Neural progenitor cell (in vitro differentiated cells): ENCODE results near the gene CELSR1. TPM values are rescaled to one million over a fixed set of nuclear protein-coding genes. Genes with fewer than 3 reads are reported as not detected.
"Not testable (repeated sequence)": the region's sequence is repeated elsewhere in the genome, so short reads cannot be mapped to it uniquely, and the experiment has no call there.

Experiments
- DNase-seq: peaks from one replicate; pipeline ENCODE4 v3.0.0-alpha.2; 2016; ENCODE audit warnings: low spot score
- H2AFZ ChIP-seq: fragments of 200-600 bp; sonication (generic); replicated peaks from 2 replicates; pipeline ENCODE4 v1.6.1; 2016; ENCODE audit warnings: antibody characterized with exemption
- H3F3A ChIP-seq: fragments of 200-600 bp; sonication (generic); 2 replicates; pipeline ENCODE4 v1.6.1; 2016; ENCODE audit warnings: antibody characterized with exemption, low read depth
- H3K27ac ChIP-seq: fragments of 200-600 bp; sonication (generic); 2 replicates; pipeline ENCODE4 v1.5.1; 2016; ENCODE audit warnings: mild to moderate bottlenecking
- H3K27me3 ChIP-seq: fragments of 200-600 bp; sonication (generic); 2 replicates; pipeline ENCODE4 v1.6.1; 2016; ENCODE audit warnings: mild to moderate bottlenecking, moderate library complexity
- H3K36me3 ChIP-seq: fragments of 200-600 bp; sonication (generic); 2 replicates; pipeline ENCODE4 v1.5.1; 2016
- H3K4me1 ChIP-seq: fragments of 200-600 bp; sonication (generic); 2 replicates; pipeline ENCODE4 v1.6.1; 2016; ENCODE audit warnings: mixed run types
- H3K4me2 ChIP-seq: fragments of 200-600 bp; sonication (generic); 2 replicates; pipeline ENCODE4 v1.6.1; 2016
- H3K4me3 ChIP-seq: fragments of 200-600 bp; sonication (generic); 2 replicates; pipeline ENCODE4 v1.5.1; 2016
- H3K79me2 ChIP-seq: fragments of 200-600 bp; sonication (generic); 2 replicates; pipeline ENCODE4 v1.6.1; 2016; ENCODE audit warnings: low read depth
- H3K9ac ChIP-seq: fragments of 200-600 bp; sonication (generic); 2 replicates; pipeline ENCODE4 v1.6.1; 2016
- H3K9me3 ChIP-seq: fragments of 200-600 bp; sonication (generic); 2 replicates; pipeline ENCODE4 v1.5.1; 2016; ENCODE audit warnings: low read depth
- H4K20me1 ChIP-seq: fragments of 200-600 bp; sonication (generic); 2 replicates; pipeline ENCODE4 v1.6.1; 2016; ENCODE audit warnings: low read depth
- H3K27ac Mint-ChIP-seq: 3 replicates; pipeline ENCODE4 v1.8.0; 2021; ENCODE audit warnings: mixed read lengths
- H3K27me3 Mint-ChIP-seq: 2 replicates; pipeline ENCODE4 v1.8.0; 2022; ENCODE audit warnings: low read depth, mild to moderate bottlenecking, inconsistent platforms, moderate library complexity, mixed read lengths; ENCODE audit not compliant: insufficient read depth
- H3K36me3 Mint-ChIP-seq: 3 replicates; pipeline ENCODE4 v1.8.0; 2021; ENCODE audit warnings: mixed read lengths
- H3K4me1 Mint-ChIP-seq: 3 replicates; pipeline ENCODE4 v1.8.0; 2021; ENCODE audit warnings: mixed read lengths
- H3K4me3 Mint-ChIP-seq: 3 replicates; pipeline ENCODE4 v1.8.0; 2021; ENCODE audit warnings: mild to moderate bottlenecking, moderate library complexity, mixed read lengths
- H3K9me3 Mint-ChIP-seq: 3 replicates; pipeline ENCODE4 v1.8.0; 2020; ENCODE audit warnings: mixed read lengths
- CTCF ChIP-seq: fragments of 200-600 bp; sonication (generic); IDR thresholded peaks from 2 replicates; pipeline ENCODE4 v1.5.1; 2017; ENCODE audit warnings: antibody characterized with exemption, mild to moderate bottlenecking
- EZH2 ChIP-seq: fragments of 200-600 bp; sonication (generic); IDR thresholded peaks from 2 replicates; pipeline ENCODE4 v1.6.1; 2017; ENCODE audit warnings: antibody characterized with exemption, mild to moderate bottlenecking, moderate library complexity
- EZH2phosphoT487 ChIP-seq: fragments of 200-600 bp; sonication (generic); IDR thresholded peaks from 2 replicates; pipeline ENCODE4 v1.6.1; 2017; ENCODE audit warnings: antibody characterized with exemption
- total RNA-seq: library from RNA; depleted of rRNA; stranded (reverse); fragments of >200 nt; gene quantifications from 2 replicates; pipeline ENCODE4 v1.2.3, GENCODE V29; 2015; ENCODE audit warnings: low replicate concordance

Gene CELSR1
- total RNA-seq, 1 donor from 2014 or later: 12.3 TPM

- no peaks in the 10 kb centered on the region for H3K79me2 ChIP-seq
These were observed 131.5 kb downstream of the CELSR1 start for GRCh38 chr22:46405901-46406300.

GRCh38 chr22:46403880-46404279 lies 133.5 kb downstream of the CELSR1 start:
- H3K27ac ChIP-seq, H3K27ac Mint-ChIP-seq, H3K9me3 Mint-ChIP-seq: not testable (repeated sequence)

More at GRCh38 chr22:46405901-46406300, 131.5 kb downstream of the CELSR1 start:
- no peaks in the 10 kb centered on the region for H3K4me1 ChIP-seq
- H3K27ac ChIP-seq: no peak overlapping the region
- no peaks in the 10 kb centered on the region for H3K9me3 ChIP-seq
- no peaks in the 10 kb centered on the region for H4K20me1 ChIP-seq
- Mint-ChIP-seq H3K4me3 (no peak overlapping the region), H3K4me1 (no peaks in the 10 kb centered on the region), H3K27ac (no peak overlapping the region), H3K27me3 (peaks cover 2% of the 10 kb centered on the region), H3K9me3 (no peaks in the 10 kb centered on the region), H3K36me3 (peaks cover 7% of the 10 kb centered on the region)
- no peak overlapping the region for H2AFZ ChIP-seq
- H3K9ac ChIP-seq: no peak overlapping the region
- no peaks in the 10 kb centered on the region for H3F3A ChIP-seq
- TF ChIP-seq CTCF (no peak), EZH2 (no peak), EZH2phosphoT487 (no peak)
- H3K27me3 ChIP-seq: no peaks in the 10 kb centered on the region
- no peak for DNase-seq
- no peak overlapping the region for H3K4me2 ChIP-seq
- H3K36me3 ChIP-seq: no peaks in the 10 kb centered on the region
- no peak overlapping the region for H3K4me3 ChIP-seq

GRCh38 chr22:46402505-46402904 lies 134.9 kb downstream of the CELSR1 start:
- Mint-ChIP-seq H3K4me1 (no peaks in the 10 kb centered on the region), H3K27ac (no peak overlapping the region), H3K36me3 (peaks cover 5% of the 10 kb centered on the region), H3K27me3 (peaks cover 2% of the 10 kb centered on the region), H3K9me3 (no peaks in the 10 kb centered on the region), H3K4me3 (no peak overlapping the region)
- Histone ChIP-seq H3K79me2 (no peaks in the 10 kb centered on the region), H3K4me1 (no peaks in the 10 kb centered on the region), H3K4me3 (no peak overlapping the region), H3K9ac (no peak overlapping the region), H3K9me3 (no peaks in the 10 kb centered on the region), H3K4me2 (no peak overlapping the region), H3K36me3 (no peaks in the 10 kb centered on the region), H3F3A (no peaks in the 10 kb centered on the region), H3K27me3 (no peaks in the 10 kb centered on the region), H4K20me1 (no peaks in the 10 kb centered on the region), H2AFZ (no peak overlapping the region), H3K27ac (no peak overlapping the region)
- TF ChIP-seq CTCF (no peak), EZH2phosphoT487 (no peak)
- no peak for DNase-seq

More at GRCh38 chr22:46403880-46404279, 133.5 kb downstream of the CELSR1 start:
- H3K4me2 ChIP-seq, H3K36me3 Mint-ChIP-seq, H3K4me1 ChIP-seq, H2AFZ ChIP-seq, H3K27me3 ChIP-seq, H3K4me3 ChIP-seq, H3K79me2 ChIP-seq, H3F3A ChIP-seq, H3K4me3 Mint-ChIP-seq, H3K4me1 Mint-ChIP-seq, H3K9ac ChIP-seq, H3K9me3 ChIP-seq, H3K27me3 Mint-ChIP-seq, H3K36me3 ChIP-seq, H4K20me1 ChIP-seq, DNase-seq: not testable (repeated sequence)

GRCh38 chr22:46401370-46401769 lies 136.1 kb downstream of the CELSR1 start:
- Histone ChIP-seq H3K27ac (no peak overlapping the region), H3K9ac (no peak overlapping the region), H3K27me3 (no peaks in the 10 kb centered on the region), H3K4me1 (no peaks in the 10 kb centered on the region), H4K20me1 (no peaks in the 10 kb centered on the region), H3K36me3 (no peaks in the 10 kb centered on the region), H3K4me3 (no peak overlapping the region), H3F3A (no peaks in the 10 kb centered on the region), H3K79me2 (no peaks in the 10 kb centered on the region), H2AFZ (no peak overlapping the region), H3K9me3 (no peaks in the 10 kb centered on the region), H3K4me2 (no peak overlapping the region)
- Mint-ChIP-seq H3K9me3 (no peaks in the 10 kb centered on the region), H3K4me3 (no peak overlapping the region), H3K27me3 (peaks cover 2% of the 10 kb centered on the region), H3K4me1 (no peaks in the 10 kb centered on the region), H3K36me3 (peaks cover 5% of the 10 kb centered on the region), H3K27ac (no peak overlapping the region)
- DNase-seq: no peak
- TF ChIP-seq CTCF (no peak), EZH2phosphoT487 (no peak), EZH2 (no peak)
